HepG2 (cell line): ENCODE data around the gene NYNRIN. TPM values are rescaled to one million over a fixed set of nuclear protein-coding genes. Genes with fewer than 3 reads are reported as not detected.
"Not testable (repeated sequence)": the region's sequence is repeated elsewhere in the genome, so short reads cannot be mapped to it uniquely, and the experiment has no call there.

Source experiments
- ATAC-seq: fragments of 200-7000 bp; cut with Tn5 transposase; 3 replicates; pipeline ENCODE4 v1.9.1; 2020; ENCODE audit warnings: mild to moderate bottlenecking, moderate library complexity
- BruUV-seq: library from RNA; stranded (reverse); fragments of 400-500 nt; replicated peaks from 2 replicates; lab custom pipeline; 2021; lab: Mats Ljungman, UMichigan
- CTCF ChIA-PET: fragments of 300-600 bp; formaldehyde crosslinking; extraction: SDS; loops from one replicate; lab custom pipeline; 2021; ENCODE audit warnings: low total read pairs, inconsistent platforms, low intra/inter-chr PET ratio; lab: Yijun Ruan, JAX
- POLR2A ChIA-PET: fragments of 350-600 bp; sonication (Branson Sonifier 250); formaldehyde crosslinking; loops from one replicate; lab custom pipeline; 2020; ENCODE audit warnings: antibody characterized with exemption, inconsistent platforms; lab: Yijun Ruan, JAX
- DNase-seq: peaks from one replicate; pipeline ENCODE4 v3.0.0-alpha.2; 2015; ENCODE audit warnings: low spot score
- FAIRE-seq: peaks from 3 replicates; lab custom pipeline; 2011; peaks lifted over from hg19 to GRCh38; lab: Jason Lieb, UNC
- H2AFZ ChIP-seq: one replicate; pipeline ENCODE4 v1.6.1; 2011; ENCODE audit warnings: low read length, inconsistent platforms
- H3K27ac ChIP-seq: fragments of 300-600 bp; 3 replicates; pipeline ENCODE4 v1.8.0; 2011; ENCODE audit warnings: mixed run types, mild to moderate bottlenecking, mixed read lengths, low read length, inconsistent platforms; ENCODE audit not compliant: insufficient read depth; ENCODE audit errors: extremely low read length
- H3K27me3 ChIP-seq, 2 experiments: fragments of 200-600 bp in 1 of 2; 2 replicates in 1 of 2; 3 replicates in 1 of 2; pipeline versions ENCODE4 v1.6.0 to v1.8.0; 2011; ENCODE audit warnings: low read length in 2 of 2, mild to moderate bottlenecking in 2 of 2, moderate library complexity in 2 of 2, inconsistent platforms in 1 of 2; ENCODE audit not compliant: insufficient read depth in 2 of 2, control insufficient read depth in 1 of 2
- H3K36me3 ChIP-seq, 2 experiments: fragments of 200-600 bp in 1 of 2; replicated peaks in 1 of 2; 2 replicates in 1 of 2; 3 replicates in 1 of 2; pipeline versions ENCODE4 v1.5.1 to v1.8.0; 2011; ENCODE audit warnings: low read length in 2 of 2, inconsistent platforms in 1 of 2; ENCODE audit not compliant: insufficient read depth in 2 of 2, control insufficient read depth in 1 of 2
- H3K4me1 ChIP-seq: 2 replicates; pipeline ENCODE4 v1.5.1; 2012; ENCODE audit warnings: low read length, inconsistent platforms; ENCODE audit not compliant: insufficient read depth
- H3K4me2 ChIP-seq: 2 replicates; pipeline ENCODE4 v1.6.0; 2011; ENCODE audit warnings: low read depth, low read length, inconsistent platforms
- H3K4me3 ChIP-seq, 3 experiments: fragments of 200-600 bp in 1 of 3; sonication (generic), shearing (Covaris generic) in 1 of 3; replicated peaks in 1 of 3; 2 replicates each; pipeline ENCODE4 v1.5.1; 2011 to 2016; ENCODE audit warnings: low read length in 3 of 3, inconsistent platforms in 2 of 3, low read depth in 2 of 3, mild to moderate bottlenecking in 2 of 3, control low read depth in 1 of 3, mixed read lengths in 1 of 3; ENCODE audit not compliant: insufficient read depth in 1 of 3
- H3K79me2 ChIP-seq: one replicate; pipeline ENCODE4 v1.6.1; 2011; ENCODE audit warnings: low read length, inconsistent platforms; ENCODE audit not compliant: insufficient read depth
- H3K9ac ChIP-seq: 2 replicates; pipeline ENCODE4 v1.6.0; 2011; ENCODE audit warnings: mild to moderate bottlenecking, low read depth, low read length, inconsistent platforms; ENCODE audit not compliant: insufficient read depth
- H3K9me3 ChIP-seq: 2 replicates; pipeline ENCODE4 v1.5.1; 2012; ENCODE audit warnings: mild to moderate bottlenecking, low read length
- H4K20me1 ChIP-seq: 2 replicates; pipeline ENCODE4 v1.6.0; 2011; ENCODE audit warnings: inconsistent platforms, mild to moderate bottlenecking, low read length, moderate library complexity; ENCODE audit not compliant: insufficient read depth
- BHLHE40 ChIP-seq: IDR thresholded peaks from 2 replicates; pipeline ENCODE4 v1.6.1; 2011; ENCODE audit warnings: low read length, improper control_type of control experiment
- CHD4 ChIP-seq: fragments of 200-600 bp; sonication (generic); IDR thresholded peaks from 2 replicates; pipeline ENCODE4 v1.7.0; 2017; ENCODE audit warnings: mild to moderate bottlenecking, low read length, borderline replicate concordance
- EED ChIP-seq: sonication (generic); formaldehyde crosslinking; IDR thresholded peaks from 2 replicates; pipeline ENCODE4 v1.5.0; 2020; ENCODE audit warnings: mild to moderate bottlenecking, missing genetic modification reagents
- FOXO1 ChIP-seq: sonication (generic); formaldehyde crosslinking; IDR thresholded peaks from 2 replicates; pipeline ENCODE4 v1.4.0; 2020; ENCODE audit warnings: missing genetic modification reagents
- FOXP1 ChIP-seq, 2 experiments: fragments of 450-650 bp in 1 of 2; IDR thresholded peaks; 2 replicates each; pipeline ENCODE4 v1.6.1; 2017 to 2018; ENCODE audit warnings: antibody characterized with exemption in 1 of 2
- HNRNPUL1 ChIP-seq: fragments of 200-400 bp; formaldehyde crosslinking; IDR thresholded peaks from 2 replicates; pipeline ENCODE4 v1.6.1; 2017; ENCODE audit warnings: low read depth, mild to moderate bottlenecking, low read length, moderate library complexity
- KDM6A ChIP-seq: IDR thresholded peaks from 2 replicates; pipeline ENCODE4 v1.6.1; 2016; ENCODE audit warnings: low read depth
- LCORL ChIP-seq, 2 experiments: fragments of 450-650 bp in 1 of 2; sonication (generic) in 1 of 2; formaldehyde crosslinking in 1 of 2; IDR thresholded peaks; 2 replicates each; pipeline versions ENCODE4 v1.5.0 to v1.6.1; 2017 to 2020; ENCODE audit warnings: antibody characterized with exemption in 1 of 2, missing genetic modification reagents in 1 of 2
- MED1 ChIP-seq: sonication (generic); formaldehyde crosslinking; IDR thresholded peaks from 2 replicates; pipeline ENCODE4 v1.4.0; 2020; ENCODE audit warnings: missing genetic modification reagents
- NFE2L2 ChIP-seq: fragments of 150-350 bp; IDR thresholded peaks from 2 replicates; pipeline ENCODE4 v1.6.1; 2014; ENCODE audit warnings: low read length
- PHF8 ChIP-seq: sonication (generic); formaldehyde crosslinking; IDR thresholded peaks from 2 replicates; pipeline ENCODE4 v1.5.0; 2020; ENCODE audit warnings: missing genetic modification reagents
- REXO4 ChIP-seq: sonication (generic); formaldehyde crosslinking; IDR thresholded peaks from 2 replicates; pipeline ENCODE4 v1.8.0; 2022; ENCODE audit warnings: missing genetic modification reagents, mild to moderate bottlenecking, borderline replicate concordance
- ZFP36L1 ChIP-seq: sonication (generic); formaldehyde crosslinking; IDR thresholded peaks from 2 replicates; pipeline ENCODE4 v1.8.0; 2022; ENCODE audit warnings: mild to moderate bottlenecking, missing genetic modification reagents, moderate library complexity
- ZFY ChIP-seq: sonication (generic); formaldehyde crosslinking; IDR thresholded peaks from 2 replicates; pipeline ENCODE4 v1.4.0; 2020; ENCODE audit warnings: missing genetic modification reagents
- ZNF446 ChIP-seq: sonication (generic); formaldehyde crosslinking; IDR thresholded peaks from 2 replicates; pipeline ENCODE4 v1.5.0; 2020; ENCODE audit warnings: mild to moderate bottlenecking, missing genetic modification reagents
- ZNF569 ChIP-seq: sonication (generic); formaldehyde crosslinking; IDR thresholded peaks from 2 replicates; pipeline ENCODE4 v1.5.0; 2020; ENCODE audit warnings: mild to moderate bottlenecking, missing genetic modification reagents, moderate library complexity, borderline replicate concordance
- ZNF614 ChIP-seq: IDR thresholded peaks from 2 replicates; pipeline ENCODE4 v1.6.1; 2018; ENCODE audit warnings: missing biosample characterization, missing genetic modification reagents, inconsistent platforms, borderline replicate concordance
- ZNF747 ChIP-seq: sonication (generic); formaldehyde crosslinking; IDR thresholded peaks from 2 replicates; pipeline ENCODE4 v1.8.1; 2023; ENCODE audit warnings: missing genetic modification reagents, mild to moderate bottlenecking, borderline replicate concordance
- WGBS: methylation state at CpG from one replicate; pipeline ENCODE4 v1.1.6; 2017; ENCODE audit warnings: low lambda C conversion rate; 5-methylcytosine and 5-hydroxymethylcytosine counted together
- in situ Hi-C: cut with HindIII; loops from 2 replicates; pipeline ENCODE4 v1.10.0; 2017; ENCODE audit warnings: low pct_unique_long_range_greater_than_20kb; ENCODE audit not compliant: extremely low pct_ligation_motif_present
- intact Hi-C: fragments of 100-400 bp; cut with micrococcal nuclease; formaldehyde crosslinking; loops from one replicate; pipeline ENCODE4 v1.10.0; 2022; ENCODE audit not compliant: unreplicated experiment
- polyA plus RNA-seq, 8 experiments: library from polyadenylated mRNA; depleted of rRNA in 3 of 8; stranded (reverse) in 7 of 8; unstranded in 1 of 8; fragments of >200 nt; fragmentation: Illumina TruSeq in 4 of 8; extraction: Trizol in 4 of 8; gene quantifications; 2 replicates each; pipeline versions ENCODE4 v1.2.1 to v1.2.3, GENCODE V29; 2011 to 2016; ENCODE audit warnings: low read depth in 4 of 8, missing spikeins in 1 of 8, mixed read lengths in 1 of 8; ENCODE audit not compliant: insufficient read depth in 1 of 8
- total RNA-seq, 5 experiments: library from RNA; depleted of rRNA; stranded (reverse); fragments of >200 nt; fragmentation: Illumina TruSeq; extraction: Trizol; gene quantifications; 2 replicates each; pipeline ENCODE4 v1.2.3, GENCODE V29; 2016; ENCODE audit warnings: low read depth in 1 of 5
- TF ChIP-seq, protein P1 (sequence below): sonication (generic); formaldehyde crosslinking; IDR thresholded peaks from 2 replicates; pipeline ENCODE4 v1.8.0; 2022; ENCODE audit warnings: missing genetic modification reagents, low read depth, mild to moderate bottlenecking, borderline replicate concordance
- TF ChIP-seq, protein P2 (sequence below): sonication (generic); formaldehyde crosslinking; IDR thresholded peaks from 2 replicates; pipeline ENCODE4 v1.8.0; 2023; ENCODE audit warnings: mild to moderate bottlenecking, missing genetic modification reagents

Gene NYNRIN
- total and polyA plus RNA-seq, 2 of the 13 experiments (the other 11 are each of a cell fraction or from before 2014, with no cell fraction given), result 0.63 to 1.1 TPM

DNA sequence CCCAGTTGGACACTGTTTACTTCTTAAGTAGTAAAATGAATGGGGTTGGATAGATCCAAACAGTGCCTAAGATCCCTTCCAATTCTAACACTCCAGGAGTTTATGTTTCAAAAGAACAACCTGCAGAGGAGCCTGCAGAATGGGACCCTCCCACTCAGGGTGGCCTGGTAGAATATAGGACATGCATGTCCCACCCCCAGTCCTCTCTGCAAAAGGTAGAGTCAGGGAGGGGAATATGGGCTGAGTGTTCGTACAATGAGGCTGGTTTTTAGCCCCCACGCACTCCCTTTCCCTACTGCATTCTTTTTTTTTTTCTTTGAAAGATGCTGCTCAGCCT is 11.8 kb upstream of the NYNRIN start (continued):
- TF ChIP-seq BHLHE40 (no peak), FOXP1 (IDR thresholded peaks at IDR 0.05) (no peak), FOXP1 (CRISPR knock-in tag; IDR thresholded peaks at IDR 0.05) (no peak), ZNF569 (CRISPR knock-in tag) (no peak), KDM6A (CRISPR knock-in tag) (no peak), EED (CRISPR knock-in tag) (no peak), PHF8 (0 out of 2 replicates have a peak, but pooled peaks have one; percentile 5), REXO4 (CRISPR knock-in tag) (no peak), HNRNPUL1 (no peak), ZFY (CRISPR knock-in tag) (0 out of 2 replicates have a peak, but pooled peaks have one; percentile 3), ZFP36L1 (CRISPR knock-in tag) (no peak), MED1 (0 out of 2 replicates have a peak, but pooled peaks have one; percentile 9), CHD4 (0 out of 2 replicates have a peak, but pooled peaks have one; percentile 12), NFE2L2 (no peak), ZNF747 (no peak), FOXO1 (no peak)
- TF ChIP-seq, protein P1, sequence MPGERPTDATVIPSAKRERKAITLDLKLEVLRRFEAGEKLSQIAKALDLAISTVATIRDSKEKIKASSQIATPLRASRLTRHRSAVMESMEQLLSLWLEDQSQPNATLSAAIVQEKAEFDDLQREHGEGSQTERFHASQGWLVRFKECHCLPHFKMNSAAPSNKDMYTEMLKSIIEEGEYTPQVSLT, result no peak

DNA sequence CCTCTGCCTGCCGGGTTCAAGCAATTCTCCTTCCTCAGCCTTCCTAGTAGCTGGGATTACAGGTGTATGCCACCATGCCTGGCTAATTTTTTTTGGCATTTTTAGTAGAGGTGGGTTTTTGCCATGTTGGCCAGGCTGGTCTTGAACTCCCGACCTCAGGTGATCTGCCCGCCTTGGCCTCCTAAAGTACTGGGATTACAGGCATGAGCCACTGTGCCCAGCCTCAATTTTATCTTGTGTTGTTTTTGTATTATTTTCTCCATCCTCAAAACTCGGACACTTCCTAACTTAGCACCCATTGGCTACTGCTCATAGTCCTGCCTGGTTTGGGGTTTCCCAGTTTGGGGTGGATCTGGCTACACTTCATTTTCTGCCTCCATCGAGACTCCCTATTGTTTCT is 11.2 kb upstream of the NYNRIN start:
- H4K20me1 ChIP-seq; FAIRE-seq; H3K79me2 ChIP-seq; H3K4me2 ChIP-seq; in situ Hi-C loops; ATAC-seq; H3K9ac ChIP-seq; H2AFZ ChIP-seq; BruUV-seq; H3K36me3 ChIP-seq; DNase-seq; H3K27ac ChIP-seq; H3K4me3 ChIP-seq; H3K9me3 ChIP-seq; TF ChIP-seq LCORL (CRISPR knock-in tag; IDR thresholded peaks at IDR 0.05): not testable (repeated sequence)
- WGBS, result 47% methylated on average over 5 of the region's 5 CpGs
- peaks cover 39% of the 10 kb centered on the region for H3K4me1 ChIP-seq
- ChIA-PET POLR2A (interaction anchor here (1.0 to 1.4 kb wide), 2 partner anchors 40 to 42 kb away, joined by 3 to 8 read pairs; partner anchors contain the start of genes CBLN3 and KHNYN), CTCF (interaction anchor here (0.9 kb wide), 1 partner anchor 24 kb away, joined by 3 read pairs; no protein-coding TSS in a partner anchor)
- peaks cover 7 to 20% of the 10 kb centered on the region in 2 experiments; a peak in 3 of 5 replicates for H3K27me3 ChIP-seq
- TF ChIP-seq ZNF446 (CRISPR knock-in tag) (0 out of 2 replicates have a peak, but pooled peaks have one; percentile 55), LCORL (IDR thresholded peaks at IDR 0.05) (0 out of 2 replicates have a peak, but pooled peaks have one; percentile 16), ZNF614 (CRISPR knock-in tag) (0 out of 2 replicates have a peak, but pooled peaks have one; percentile 9)
- TF ChIP-seq, protein P2, sequence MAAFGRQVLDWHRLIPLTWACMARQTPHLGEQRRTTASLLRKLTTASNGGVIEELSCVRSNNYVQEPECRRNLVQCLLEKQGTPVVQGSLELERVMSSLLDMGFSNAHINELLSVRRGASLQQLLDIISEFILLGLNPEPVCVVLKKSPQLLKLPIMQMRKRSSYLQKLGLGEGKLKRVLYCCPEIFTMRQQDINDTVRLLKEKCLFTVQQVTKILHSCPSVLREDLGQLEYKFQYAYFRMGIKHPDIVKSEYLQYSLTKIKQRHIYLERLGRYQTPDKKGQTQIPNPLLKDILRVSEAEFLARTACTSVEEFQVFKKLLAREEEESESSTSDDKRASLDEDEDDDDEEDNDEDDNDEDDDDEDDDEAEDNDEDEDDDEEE, result peak; percentile 67; the same call in 1 of the 2 replicates
- intact Hi-C loops, result loop anchor here (2.0 kb wide), 2 partner anchors 13 to 25 kb away; no protein-coding TSS in a partner anchor
